ENCODE measurements around the gene INTS6.
A peak's percentile ranks its signal among the peaks of the same experiment; 100 is the strongest.

Gene INTS6, protein sequence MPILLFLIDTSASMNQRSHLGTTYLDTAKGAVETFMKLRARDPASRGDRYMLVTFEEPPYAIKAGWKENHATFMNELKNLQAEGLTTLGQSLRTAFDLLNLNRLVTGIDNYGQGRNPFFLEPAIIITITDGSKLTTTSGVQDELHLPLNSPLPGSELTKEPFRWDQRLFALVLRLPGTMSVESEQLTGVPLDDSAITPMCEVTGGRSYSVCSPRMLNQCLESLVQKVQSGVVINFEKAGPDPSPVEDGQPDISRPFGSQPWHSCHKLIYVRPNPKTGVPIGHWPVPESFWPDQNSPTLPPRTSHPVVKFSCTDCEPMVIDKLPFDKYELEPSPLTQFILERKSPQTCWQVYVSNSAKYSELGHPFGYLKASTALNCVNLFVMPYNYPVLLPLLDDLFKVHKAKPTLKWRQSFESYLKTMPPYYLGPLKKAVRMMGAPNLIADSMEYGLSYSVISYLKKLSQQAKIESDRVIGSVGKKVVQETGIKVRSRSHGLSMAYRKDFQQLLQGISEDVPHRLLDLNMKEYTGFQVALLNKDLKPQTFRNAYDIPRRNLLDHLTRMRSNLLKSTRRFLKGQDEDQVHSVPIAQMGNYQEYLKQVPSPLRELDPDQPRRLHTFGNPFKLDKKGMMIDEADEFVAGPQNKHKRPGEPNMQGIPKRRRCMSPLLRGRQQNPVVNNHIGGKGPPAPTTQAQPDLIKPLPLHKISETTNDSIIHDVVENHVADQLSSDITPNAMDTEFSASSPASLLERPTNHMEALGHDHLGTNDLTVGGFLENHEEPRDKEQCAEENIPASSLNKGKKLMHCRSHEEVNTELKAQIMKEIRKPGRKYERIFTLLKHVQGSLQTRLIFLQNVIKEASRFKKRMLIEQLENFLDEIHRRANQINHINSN

DNA sequence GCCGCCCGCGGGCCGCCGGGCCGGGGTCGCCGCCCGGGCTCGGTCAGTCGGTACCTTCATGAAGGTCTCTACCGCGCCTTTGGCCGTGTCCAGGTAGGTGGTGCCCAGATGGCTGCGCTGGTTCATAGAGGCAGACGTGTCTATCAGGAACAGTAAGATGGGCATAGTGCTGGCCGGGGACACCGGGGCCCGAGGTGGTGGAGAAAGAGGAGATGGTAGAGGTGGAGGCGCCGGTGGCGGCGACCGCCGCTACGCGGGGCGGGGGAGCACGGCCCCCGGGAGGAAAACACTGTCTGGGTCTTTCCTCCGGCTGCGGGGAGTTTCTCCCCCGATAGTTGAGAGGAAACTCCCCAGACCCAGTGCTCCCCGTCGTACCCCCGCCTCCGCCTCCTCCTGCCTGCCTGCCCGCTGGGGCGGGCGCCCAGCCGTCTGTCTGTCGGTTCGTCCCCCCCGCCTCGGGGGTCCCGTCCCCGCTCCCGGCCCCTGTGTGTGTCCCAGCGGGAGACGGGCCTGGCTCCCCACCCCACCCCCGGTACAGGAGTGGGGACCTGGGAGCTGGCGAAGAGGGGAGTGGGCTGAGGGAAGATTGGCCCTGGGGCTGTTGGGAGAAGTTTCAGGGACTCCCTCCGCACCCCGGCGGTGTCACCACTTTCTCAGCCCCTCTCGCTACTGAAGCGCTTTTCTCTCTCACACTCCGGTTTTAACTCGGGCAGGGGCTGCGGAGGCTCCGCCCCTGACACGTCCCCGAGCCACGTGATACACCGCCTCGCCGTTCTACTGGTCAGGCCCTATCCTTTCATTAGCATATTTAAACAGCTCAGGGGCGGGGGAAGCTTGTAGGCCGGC lies at the start of gene INTS6:
TSS of gene INTS6 (minus strand) at position 676 of the 846 bp plus-strand sequence. CDS start at position 165, 511 bp downstream.
- peak; percentile 100 for DNase-seq

DNA sequence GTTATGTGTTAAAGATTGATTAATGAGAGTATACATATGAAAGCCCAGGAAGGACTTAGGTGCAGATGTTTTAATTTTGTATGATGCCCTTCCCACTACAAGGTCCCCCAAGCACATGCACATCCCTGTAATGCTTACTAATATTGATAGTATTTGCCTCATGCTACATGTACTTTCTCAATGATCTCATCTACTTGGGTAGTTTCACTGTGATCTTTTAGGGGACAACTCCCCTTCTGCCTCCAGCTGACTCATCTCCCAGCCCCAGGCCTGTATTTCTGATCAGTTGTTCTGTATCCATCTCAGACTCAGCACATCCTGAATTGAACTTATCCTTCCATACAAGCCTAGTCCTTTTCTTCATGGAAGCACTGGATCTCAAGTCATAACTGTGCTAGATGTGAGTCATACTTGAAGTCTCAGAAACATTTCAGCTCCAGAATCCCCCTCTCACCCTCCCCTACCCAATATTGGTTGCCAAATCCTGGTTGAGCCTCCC lies 49.4 kb upstream of the INTS6 start:
- peak; percentile 55 for DNase-seq

DNA sequence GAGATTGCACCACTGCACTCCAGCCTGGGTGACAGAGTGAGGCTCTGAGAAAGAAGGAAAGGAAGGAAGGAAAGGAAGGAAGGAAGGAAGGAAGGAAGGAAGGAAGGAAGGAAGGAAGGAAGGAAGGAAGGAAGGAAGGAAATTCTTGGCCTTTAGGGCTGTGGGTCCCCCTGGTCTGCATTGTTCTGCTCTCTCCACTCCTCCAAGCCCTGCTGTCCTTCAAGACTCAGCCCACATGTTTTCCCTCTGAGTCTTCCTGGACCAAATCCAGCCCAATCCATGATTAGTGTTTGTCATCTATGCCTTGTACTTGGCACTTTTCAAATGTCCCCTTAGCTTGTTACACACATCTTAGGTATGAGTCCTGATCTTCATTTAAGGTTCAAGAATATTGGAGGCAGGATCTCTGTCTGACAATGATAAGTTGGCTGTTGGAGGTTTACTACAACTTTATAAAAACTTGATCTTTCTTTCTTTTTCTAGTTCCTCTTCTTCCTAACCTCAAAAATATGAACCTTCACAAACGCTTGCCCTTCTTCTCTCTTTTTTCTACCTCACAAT lies 48.8 kb upstream of the INTS6 start:
- peak; percentile 85 for DNase-seq

DNA sequence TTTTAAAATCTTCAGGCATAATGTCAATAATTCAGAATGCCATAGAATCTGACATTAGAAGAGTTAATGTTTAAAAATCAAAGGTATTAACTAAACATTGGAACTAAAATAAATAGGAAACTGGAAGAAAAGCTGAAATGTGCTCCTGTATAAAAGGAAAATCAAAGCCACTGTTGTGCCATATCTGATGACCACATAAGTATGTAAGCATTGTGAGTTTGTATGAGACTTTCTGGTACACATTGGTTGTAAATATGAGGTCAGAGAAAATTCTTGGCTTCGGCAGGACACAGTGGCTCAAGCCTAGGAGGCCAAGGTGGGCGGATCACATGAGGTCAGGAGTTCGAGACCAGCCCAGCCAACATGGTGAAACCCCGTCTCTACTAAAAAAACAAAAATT lies 48.3 kb upstream of the INTS6 start:
- DNase-seq: no peak

DNA sequence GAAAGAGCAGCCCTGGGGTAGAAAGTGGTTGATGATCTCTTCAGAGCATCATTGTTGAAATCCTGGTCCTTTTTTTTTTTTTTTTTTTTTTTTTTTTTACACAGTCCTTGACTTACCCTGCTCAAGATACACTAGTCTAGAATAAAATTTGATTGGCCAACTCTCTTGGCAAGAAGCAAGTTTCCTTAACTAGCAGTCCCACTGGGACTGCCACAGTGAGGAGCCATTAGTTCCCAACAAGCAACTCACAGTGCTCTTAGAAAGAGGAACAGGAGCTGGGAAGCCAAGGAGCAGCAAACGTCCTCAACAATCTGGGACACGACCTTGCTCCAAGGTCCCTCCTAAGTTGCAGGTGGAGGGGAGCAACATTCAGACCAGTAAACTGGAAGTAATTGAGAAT lies 47.9 kb upstream of the INTS6 start:
- no peak for DNase-seq

DNA sequence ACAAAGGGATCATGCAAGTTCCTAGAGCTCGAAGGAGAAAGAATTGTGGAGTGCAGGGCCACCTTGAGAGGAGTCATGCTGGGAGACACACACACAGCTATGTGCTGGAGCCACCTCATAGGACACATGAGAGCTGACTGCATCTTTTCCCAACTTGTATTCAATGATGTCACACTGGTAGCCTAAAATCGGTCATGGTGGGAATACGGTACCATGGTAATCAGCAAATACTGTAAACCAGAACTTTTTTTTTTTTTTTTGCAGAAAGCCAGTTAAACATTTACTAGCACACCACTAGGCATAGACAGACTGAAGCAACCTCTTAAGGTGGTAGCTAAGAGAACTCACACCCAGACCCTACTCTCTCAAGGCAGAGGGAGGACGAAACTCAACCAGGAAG lies 47.0 kb upstream of the INTS6 start:
- DNase-seq: no peak

DNA sequence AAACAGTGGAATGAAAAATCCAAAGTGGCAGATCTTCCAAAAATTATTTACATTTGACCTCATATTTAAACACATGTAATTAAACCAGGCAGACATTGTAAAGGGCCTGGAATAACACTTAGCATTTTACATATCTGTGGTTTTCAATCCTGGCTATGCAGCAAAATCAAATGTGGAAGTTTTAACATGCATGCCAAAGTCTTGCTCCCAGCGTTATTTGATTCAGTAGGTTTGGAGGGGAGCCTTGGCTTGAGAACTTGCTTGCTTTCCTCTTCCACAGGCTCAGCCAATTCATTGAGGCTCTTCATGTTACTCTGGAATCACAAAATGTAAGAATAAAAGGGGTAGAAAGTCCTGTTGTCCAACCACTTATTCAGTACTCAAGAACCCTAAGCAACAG lies 42.5 kb upstream of the INTS6 start:
- peak; percentile 57 for DNase-seq

DNA sequence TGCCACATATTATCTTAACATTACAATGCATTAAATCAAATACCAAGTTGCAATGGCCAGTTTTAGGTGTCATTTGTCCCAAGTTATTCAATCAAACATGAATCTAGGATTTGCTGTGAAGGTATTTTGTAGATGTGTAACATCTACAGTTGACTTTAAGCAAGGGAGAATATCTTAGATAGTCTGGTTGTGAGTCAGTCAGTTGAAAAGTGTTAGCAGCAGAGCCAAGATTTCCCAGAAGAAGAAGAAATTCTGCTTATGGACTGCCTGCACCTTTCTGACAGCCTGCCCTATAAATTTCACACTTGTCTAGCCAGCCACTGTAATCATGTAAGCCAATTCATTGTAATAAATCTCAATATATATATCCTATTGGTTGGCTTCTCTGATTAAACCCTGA lies 41.3 kb upstream of the INTS6 start:
- peak; percentile 75 for DNase-seq

DNA sequence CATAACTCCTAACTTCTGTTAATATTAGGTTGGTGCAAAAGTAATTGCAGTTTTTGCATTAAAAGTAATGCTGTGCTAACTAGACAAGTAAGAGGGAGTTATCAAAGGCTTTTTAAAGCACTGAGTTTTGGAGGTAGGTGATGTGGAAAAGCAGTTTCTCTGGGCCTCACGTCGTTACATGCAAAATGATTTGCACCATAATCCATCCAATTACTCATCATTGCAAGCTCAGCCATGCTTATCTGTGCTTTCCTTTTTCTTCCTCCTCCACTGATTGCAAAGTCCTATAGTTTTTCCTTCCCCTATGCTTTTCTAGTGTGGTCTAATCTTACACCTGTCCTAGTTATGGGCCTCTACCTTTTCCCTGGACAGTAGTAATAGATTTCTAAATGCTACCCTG lies 35.4 kb upstream of the INTS6 start:
- no peak for DNase-seq

DNA sequence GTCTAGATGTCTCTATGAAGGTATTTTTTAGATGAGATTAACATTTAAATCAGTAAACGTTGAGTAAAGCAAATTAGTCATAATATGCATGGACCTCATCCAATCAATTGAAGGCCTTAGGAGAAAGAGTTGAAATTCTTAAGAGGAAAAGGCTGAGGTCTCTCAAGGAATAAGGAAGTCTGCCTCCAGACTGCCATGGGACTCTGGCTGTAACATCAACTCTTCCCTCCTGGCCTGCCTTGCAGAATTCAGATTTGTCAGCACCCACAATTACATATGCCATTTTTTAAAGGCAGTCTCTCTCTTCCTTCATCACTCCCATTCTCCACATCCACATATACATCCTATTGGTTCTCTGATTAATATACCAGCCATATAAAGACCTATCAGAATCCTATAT lies 28.8 kb upstream of the INTS6 start:
- no peak for DNase-seq

DNA sequence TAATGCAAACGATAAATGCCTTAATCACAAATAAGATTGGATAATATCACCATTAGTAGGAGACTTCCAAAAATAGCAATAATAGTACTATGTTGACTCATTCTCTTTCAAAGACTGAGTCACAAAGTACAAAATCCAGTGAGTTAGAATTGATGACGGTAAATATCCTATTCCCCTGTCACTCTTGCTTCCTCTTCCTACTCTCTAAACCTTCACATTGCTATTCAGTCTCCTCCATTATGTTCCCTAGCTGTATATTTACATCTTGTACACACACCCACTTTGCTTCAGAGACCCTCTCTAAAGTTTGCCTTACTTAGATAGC lies 26.3 kb upstream of the INTS6 start:
- DNase-seq: peak; percentile 71

DNA sequence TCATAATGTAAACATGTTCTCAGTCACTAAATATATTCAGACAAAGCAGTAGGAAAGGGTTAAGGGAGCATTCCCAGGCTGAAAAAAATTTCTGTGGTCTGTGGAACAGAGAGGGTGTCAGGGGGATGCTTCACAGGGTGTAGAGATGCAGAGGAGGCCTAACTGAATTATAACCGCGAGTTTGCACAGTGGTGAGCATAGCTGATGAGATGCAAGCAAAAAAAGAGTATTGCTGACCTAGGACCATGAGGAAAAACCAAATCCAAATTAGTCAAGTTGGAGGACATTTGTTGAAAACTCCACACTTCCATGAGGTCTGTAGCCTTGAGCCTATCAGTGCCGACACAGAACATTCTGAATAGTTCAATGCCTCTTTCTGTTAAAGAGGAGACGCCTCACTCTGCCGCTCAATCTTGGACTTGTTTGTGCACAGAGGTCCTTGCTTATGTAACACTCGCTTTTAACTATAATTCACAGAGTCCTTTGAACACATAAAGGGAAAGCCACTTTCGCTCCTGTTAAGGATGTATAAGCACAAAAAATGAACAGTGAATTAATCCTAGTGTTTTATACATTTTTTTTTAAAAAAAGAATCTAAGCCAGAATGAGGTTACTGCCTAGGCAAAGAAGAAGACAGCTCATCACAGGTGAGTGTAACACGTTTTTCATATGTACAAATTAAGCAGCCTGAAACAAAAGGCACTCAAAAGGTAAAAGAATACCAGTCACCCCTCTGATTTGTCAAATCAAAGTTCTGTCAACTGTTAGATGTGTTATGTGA lies 25.8 kb upstream of the INTS6 start:
- DNase-seq: no peak

DNA sequence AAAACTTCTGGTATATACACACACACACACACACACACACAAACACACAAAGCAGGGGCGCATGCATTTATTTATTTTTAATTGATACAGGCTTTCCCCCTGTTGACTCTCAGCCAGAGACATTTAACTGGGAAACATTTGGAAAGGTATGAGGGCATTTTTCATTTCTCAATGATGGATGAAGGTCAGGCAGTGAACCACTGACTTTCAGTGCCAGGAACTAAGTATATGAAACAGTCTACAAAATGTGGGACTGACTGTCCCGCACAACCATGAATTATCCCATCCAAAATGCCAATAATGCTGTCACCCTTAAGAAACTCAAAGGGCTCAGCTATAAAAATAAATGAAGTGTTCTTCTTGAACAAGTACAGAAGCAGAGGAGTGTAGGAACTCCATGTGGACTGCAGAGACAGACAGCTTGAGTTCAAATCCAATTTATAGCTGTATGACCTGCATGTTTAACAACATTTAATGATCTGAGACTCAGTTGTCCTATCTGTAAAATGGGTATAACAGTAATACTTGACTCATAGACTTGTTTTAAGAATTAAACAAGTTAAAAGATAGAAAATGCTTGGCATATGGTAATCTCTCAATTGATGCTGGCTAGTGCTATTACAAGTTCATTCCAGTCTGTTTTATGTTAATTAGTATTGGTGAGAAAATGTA lies 25.0 kb upstream of the INTS6 start:
- no peak for DNase-seq

DNA sequence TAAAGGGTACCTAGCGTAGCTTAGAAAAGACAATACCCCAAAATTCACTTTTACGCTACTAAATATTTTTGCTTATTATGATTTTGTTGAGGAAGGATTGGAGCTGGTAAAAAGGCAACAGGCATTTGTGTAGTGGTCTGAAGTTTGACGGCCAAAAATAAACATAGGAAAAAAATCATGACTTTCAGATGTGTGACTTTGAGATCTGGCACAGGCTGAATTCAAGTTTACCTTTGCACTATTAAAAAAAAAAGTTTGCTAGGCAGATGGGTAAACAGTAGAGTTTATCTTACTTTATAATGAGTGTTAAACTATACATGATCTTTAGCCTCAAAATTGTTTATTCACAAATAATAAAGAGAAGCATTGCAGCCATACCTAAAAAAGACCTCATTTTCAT lies 24.3 kb upstream of the INTS6 start:
- no peak for DNase-seq

DNA sequence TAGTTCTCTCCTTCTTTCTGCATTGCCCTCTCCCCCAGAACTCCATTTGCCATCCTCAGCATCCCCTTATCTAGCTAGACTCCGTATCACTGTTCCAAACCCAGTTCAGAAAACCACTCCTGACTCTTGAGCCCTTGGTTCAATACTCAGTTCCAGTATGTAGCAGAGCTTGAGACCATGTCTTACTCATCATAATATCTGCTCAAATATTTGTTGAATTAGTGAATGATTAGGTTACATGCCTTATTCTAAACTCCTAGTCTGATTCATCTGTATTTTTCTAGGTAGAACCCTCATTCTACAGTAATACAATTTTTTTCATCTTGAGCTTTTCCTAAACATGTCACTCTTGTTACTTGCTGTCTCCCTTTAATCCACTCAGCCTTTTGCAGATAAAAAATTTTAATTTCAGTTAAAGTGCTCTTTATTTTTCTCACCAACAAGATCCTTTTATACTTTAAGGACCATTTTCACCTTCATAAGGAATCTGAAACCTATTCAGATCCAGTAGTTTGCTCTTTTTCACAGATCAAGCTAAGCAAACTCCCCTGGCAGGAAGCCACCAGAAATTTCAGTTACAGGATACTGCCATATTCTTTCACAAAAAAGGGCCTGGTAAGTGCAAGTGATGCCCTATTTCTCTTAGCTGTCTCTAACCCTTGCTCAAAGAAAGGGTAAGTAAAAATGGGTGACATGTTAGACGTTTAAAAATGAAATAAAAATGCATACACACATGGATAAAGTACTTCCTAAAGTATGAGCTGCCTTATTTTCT lies 23.1 kb upstream of the INTS6 start:
- DNase-seq: peak; percentile 48

DNA sequence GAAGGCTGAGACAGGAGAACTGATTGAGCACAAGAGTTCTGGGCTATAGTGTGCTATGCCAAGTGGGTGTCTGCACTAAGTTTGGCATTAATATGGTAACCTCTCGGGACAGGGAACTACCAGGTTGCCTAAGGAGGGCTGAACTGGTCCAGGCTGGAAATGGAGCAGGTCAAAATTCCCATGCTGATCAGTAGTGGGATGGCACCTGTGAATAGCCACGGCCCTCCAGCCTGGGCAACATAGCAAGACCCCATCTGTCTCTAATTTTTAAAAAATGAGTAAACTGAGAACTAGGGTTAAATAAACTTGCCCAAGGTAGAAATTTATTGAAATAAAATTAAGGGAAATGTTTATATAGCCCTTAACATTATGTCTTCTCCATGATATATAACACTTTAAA lies 17.0 kb upstream of the INTS6 start:
- DNase-seq: no peak

DNA sequence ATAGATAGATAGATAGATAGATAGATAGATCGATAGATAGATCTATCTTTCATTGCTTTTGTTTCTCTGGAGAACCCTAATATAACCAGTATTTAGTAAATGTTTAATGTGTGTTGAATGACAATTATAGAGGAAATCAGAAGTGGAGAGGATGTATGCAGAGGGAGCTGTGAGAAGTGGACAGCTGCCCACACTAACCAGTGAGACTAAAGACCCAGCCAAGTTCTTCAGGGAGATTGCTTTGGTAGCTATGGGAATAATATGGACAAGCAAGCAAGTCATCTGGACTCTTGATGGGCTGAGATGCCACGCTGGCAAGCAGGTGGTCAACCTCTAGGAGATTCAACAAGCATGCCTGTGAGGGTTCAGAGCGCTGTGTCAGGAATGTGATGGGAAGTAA lies 14.9 kb upstream of the INTS6 start:
- DNase-seq: no peak

DNA sequence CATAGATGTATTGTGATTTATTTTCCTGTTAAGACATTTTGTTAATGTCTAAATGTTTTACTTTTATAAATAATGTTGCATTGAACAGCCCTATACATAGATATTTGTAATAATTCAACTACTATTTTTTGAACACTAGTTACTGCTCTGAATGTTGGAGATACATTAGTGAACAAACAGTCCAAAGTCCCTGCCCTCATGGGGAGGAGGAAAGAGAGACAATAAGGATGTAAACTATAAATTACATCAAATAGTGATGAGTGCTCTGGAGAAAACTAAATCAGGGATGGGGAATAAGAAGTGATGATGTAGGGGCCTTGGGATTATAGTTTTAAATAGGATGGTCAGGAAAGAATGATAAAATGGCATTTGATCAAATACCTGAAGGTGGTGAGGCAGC lies 12.3 kb upstream of the INTS6 start:
- no peak for DNase-seq

DNA sequence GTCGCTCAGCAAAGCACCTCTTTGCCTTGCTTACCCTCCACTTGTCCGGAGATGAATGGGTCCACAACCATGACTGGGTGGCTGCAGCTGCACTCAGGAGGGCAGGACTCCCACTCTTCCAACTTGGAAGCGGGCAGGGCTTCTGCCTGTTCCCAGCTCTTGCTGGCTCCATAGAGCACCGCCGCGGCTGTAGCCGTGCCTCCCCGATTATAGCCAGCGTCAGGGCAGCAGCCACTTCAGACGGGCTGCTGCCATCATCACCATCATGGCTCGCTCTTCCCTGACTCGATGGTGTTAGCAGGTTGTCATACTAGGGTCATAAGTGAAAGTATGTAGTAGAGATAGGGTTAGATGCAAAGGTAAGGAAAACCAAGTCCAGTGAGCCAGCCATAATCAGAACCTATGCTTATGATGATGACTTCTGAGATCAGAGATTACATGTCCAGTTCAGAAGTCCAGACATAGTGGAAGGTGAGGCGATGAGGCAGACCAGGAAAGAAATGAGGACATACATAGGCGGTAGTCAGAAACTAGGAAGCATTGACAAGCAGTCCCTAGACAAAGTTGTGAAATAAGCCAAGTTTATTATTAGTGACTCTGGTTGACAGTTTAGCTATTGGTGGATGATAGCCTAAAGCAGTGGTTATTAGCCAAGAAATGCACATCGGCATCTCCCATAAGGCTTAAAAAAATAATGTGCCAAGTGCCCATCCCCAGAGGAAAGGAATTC lies 4.4 kb upstream of the INTS6 start:
- DNase-seq: no peak

DNA sequence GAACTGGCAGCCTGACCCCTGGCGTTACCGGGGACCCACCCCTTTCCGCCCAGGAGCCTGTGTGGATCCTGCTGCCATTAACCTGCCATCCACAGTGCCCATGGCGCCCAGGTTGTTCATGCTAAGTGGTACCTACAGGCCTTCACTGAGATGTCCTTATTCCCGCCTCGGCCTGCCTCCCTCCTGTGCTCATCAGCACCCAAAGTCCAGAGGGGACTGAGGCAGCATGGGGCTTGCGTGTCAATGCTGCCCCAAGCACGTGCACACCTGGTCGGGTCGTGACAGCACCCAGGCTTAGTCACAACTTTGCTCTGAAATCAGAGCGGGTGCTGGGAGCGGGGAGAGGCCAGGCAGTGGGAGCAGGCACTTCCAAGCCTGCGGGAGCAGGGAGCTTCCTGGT lies 3.7 kb upstream of the INTS6 start:
- DNase-seq: no peak
